Retinal pigment epithelial cell (primary cell): ENCODE measurements around the gene ADORA3.

Experiments
- DNase-seq: peaks from one replicate; pipeline ENCODE4 v3.0.0-alpha.2; 2010; ENCODE audit warnings: low read depth
- H3K4me3 ChIP-seq: 2 replicates; pipeline ENCODE4 v1.5.1; 2011; ENCODE audit warnings: mild to moderate bottlenecking, low read length, control low read depth, moderate library complexity
- CTCF ChIP-seq: conservative IDR thresholded peaks from 2 replicates; pipeline ENCODE4 v1.5.1; 2011; ENCODE audit warnings: low read depth, low read length, control low read depth, inconsistent platforms

Gene ADORA3

GRCh38 chr1:111540928-111541327 lies 37.5 kb upstream of the ADORA3 start:
- H3K4me3 ChIP-seq = no peak overlapping the region
- TF ChIP-seq CTCF = no peak
- DNase-seq = no peak

DNA sequence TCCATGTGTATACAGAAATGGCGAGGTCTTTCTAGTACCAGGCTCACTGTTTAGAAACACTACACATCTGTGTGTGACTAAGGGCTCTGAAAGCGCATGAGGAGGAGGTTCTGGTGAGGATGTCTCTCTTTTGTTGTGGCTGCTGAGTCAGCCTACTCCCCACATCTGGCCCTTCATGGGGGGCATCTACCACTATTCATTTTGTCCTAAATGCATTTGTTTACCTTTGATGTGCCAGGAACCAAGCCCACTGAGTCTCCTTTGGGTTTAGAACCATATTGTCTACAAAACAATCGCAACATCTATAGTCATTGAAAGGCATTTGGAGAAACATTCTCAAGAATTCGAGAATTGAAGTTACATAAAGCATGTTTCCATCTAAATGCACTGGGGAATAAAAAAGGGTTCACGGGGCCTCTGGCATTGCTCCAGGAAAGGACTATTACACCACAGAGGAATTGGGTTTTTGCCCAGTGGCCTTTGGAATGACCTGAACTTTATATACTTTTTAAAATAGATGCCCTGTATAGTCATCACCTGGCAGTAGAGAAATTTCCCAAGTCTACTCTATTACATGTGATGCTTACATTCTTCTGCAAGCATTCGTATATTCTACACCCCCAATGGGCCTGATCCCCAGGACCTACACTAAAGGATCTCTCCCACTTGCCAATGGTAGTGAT lies 35.1 kb upstream of the ADORA3 start:
- DNase-seq = peak; percentile 56
- TF ChIP-seq CTCF = no peak
- no peak overlapping the region for H3K4me3 ChIP-seq

- DNase-seq = peak; percentile 28
- no peak for TF ChIP-seq CTCF
- H3K4me3 ChIP-seq = no peak overlapping the region
Measured at GRCh38 chr1:111535256-111536191, 32.1 kb upstream of the ADORA3 start.

GRCh38 chr1:111520053-111520452 lies 16.6 kb upstream of the ADORA3 start:
- no peak overlapping the region for H3K4me3 ChIP-seq
- no peak for DNase-seq
- no peak for TF ChIP-seq CTCF

- no peak for TF ChIP-seq CTCF
- no peak for DNase-seq
- H3K4me3 ChIP-seq = no peak overlapping the region
Measured at GRCh38 chr1:111517469-111518225, 14.2 kb upstream of the ADORA3 start.

DNA sequence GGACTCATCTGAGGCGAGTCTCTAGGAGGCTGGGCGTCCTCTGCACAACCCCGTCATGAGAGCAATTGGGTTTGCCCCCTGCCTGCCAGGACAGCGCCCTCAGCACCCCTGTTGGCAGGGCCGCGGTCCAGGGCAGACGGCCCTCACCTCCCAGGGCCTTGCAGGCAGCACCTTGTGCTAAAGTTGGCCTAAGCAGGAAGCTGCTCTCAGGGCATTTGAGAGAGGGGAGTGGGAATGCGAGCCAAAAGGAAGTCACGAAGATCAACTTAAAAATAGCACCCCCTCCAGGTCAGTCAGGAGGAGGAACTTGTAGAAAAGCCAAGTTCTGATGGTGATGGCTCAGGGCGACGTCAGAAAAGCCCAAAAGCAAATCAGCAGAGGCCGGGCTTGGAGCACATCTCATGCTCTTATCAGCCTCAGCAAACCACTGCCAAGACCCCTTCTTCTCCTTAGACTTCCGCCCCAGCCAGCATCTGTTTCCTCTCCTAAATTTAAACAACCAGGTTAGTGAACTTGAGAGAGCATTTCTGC lies 12.6 kb upstream of the ADORA3 start:
- no peak for DNase-seq
- peak overlapping the region; percentile 45 for H3K4me3 ChIP-seq
- peak; percentile 48 for TF ChIP-seq CTCF
